ENCODE data around the gene RERG. TPM values are rescaled to one million over a fixed set of nuclear protein-coding genes. Genes with fewer than 3 reads are reported as not detected.

The RERG gene
- total and polyA plus RNA-seq, 2 donors (not counting 3 experiments of a cell fraction or from before 2014, with no cell fraction given) = not detected

DNA sequence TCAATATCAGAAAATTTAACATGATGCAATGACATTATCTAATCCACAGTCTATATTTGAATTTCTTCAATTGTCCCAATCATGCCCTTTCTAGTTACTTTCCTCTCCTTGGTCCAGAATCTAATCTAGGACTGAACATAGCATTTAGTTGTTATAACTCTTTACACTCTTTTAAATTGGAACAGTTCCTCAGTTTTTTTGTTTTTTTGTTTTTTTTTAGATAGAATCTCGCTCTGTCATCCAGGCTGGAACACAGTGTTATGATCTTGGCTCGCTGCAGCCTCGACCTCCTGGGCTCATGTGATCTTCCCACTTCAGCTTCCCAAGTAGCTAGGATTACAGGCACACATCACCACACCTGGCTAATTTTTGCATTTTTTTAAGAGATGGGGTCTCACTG lies 63.1 kb downstream of the RERG start:
- ChIA-PET POLR2A (no interaction called here), CTCF (interaction anchor here (2.1 kb wide), 1 partner anchor 63 kb away, joined by 12 read pairs; the partner anchor contains the start of gene RERG)
- H3K9ac ChIP-seq (replicated peaks; ENCODE audit: extremely low read depth, insufficient read depth, low read length) = no peak overlapping the region
- intact Hi-C loops (cut with micrococcal nuclease) = no loop called here
- no peak overlapping the region for H3K27ac ChIP-seq (ENCODE audit: insufficient read depth, low read depth, low read length)
- no peaks in the 10 kb centered on the region for H3K9me1 ChIP-seq (replicated peaks; ENCODE audit: control insufficient read depth, extremely low read depth, insufficient read depth, low read length)
- no peaks in the 10 kb centered on the region for H3K79me2 ChIP-seq (ENCODE audit: control insufficient read depth, insufficient read depth, low read length)
- H3K36me3 ChIP-seq (ENCODE audit: control insufficient read depth in 2 of 2, extremely low read depth in 1 of 2, insufficient read depth in 2 of 2, low read length in 2 of 2) = no peaks in the 10 kb centered on the region
- no peaks in the 10 kb centered on the region for H3K4me1 ChIP-seq (ENCODE audit: control insufficient read depth, extremely low read depth, insufficient read depth, low read length)
- FAIRE-seq = no peak
- H4K20me1 ChIP-seq (replicated peaks; ENCODE audit: control insufficient read depth, extremely low read depth, insufficient read depth, low read length) = no peaks in the 10 kb centered on the region
- dilution Hi-C loops (cut with MboI; ENCODE audit: extremely low pct_ligation_motif_present, low sequenced_read_pairs) = no loop called here
- DNase-seq (ENCODE audit: low read depth, low spot score) = no peak
- no peak overlapping the region for H2AFZ ChIP-seq (ENCODE audit: low read depth, low read length)
- no peak overlapping the region for H3K4me3 ChIP-seq (replicated peaks in 1 of 3; ENCODE audit: insufficient read depth in 1 of 3, low read depth in 1 of 3, low read length in 3 of 3)
- no peaks in the 10 kb centered on the region for H3K27me3 ChIP-seq (ENCODE audit: control insufficient read depth in 2 of 2, insufficient read depth in 2 of 2, low read length in 2 of 2)
- H3K9me3 ChIP-seq (replicated peaks; ENCODE audit: control insufficient read depth, insufficient read depth, low read length) = no peaks in the 10 kb centered on the region
- TF ChIP-seq EZH2 (IDR thresholded peaks at IDR 0.05; ENCODE audit: borderline replicate concordance, low read depth, low read length, severe bottlenecking) (no peak), POLR2A (IDR thresholded peaks at IDR 0.05; ENCODE audit: low read depth, low read length) (no peak)
- BruUV-seq (replicated peaks) = no TSS peak
- H3K4me2 ChIP-seq (ENCODE audit: insufficient read depth, low read length) = no peak overlapping the region

DNA sequence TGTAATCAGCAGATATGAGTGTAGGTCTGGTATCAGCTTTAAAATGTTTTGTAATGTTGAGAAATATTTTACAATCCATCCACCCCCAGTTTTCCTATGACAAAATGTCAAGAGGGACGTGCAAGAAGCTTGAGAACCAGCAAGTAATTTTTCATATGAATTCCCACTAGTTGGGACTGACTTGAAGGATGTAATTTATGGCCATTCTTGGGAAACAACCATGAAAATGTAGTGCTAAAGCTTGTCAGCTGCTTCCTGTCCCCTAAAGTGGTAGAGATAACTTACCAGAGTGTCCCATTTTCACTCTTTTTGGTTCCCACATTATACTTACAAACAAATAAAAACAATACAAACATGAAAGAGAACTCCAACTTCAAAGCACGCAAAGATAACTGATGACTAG lies 63.9 kb downstream of the RERG start:
- Histone ChIP-seq H3K4me3 (replicated peaks in 1 of 3; ENCODE audit: insufficient read depth in 1 of 3, low read depth in 1 of 3, low read length in 3 of 3) (no peak overlapping the region), H3K79me2 (ENCODE audit: control insufficient read depth, insufficient read depth, low read length) (no peaks in the 10 kb centered on the region), H3K27ac (ENCODE audit: insufficient read depth, low read depth, low read length) (no peak overlapping the region), H3K4me1 (ENCODE audit: control insufficient read depth, extremely low read depth, insufficient read depth, low read length) (no peaks in the 10 kb centered on the region), H3K9ac (replicated peaks; ENCODE audit: extremely low read depth, insufficient read depth, low read length) (no peak overlapping the region), H2AFZ (ENCODE audit: low read depth, low read length) (no peak overlapping the region), H3K4me2 (ENCODE audit: insufficient read depth, low read length) (no peak overlapping the region), H3K9me3 (replicated peaks; ENCODE audit: control insufficient read depth, insufficient read depth, low read length) (no peaks in the 10 kb centered on the region), H4K20me1 (replicated peaks; ENCODE audit: control insufficient read depth, extremely low read depth, insufficient read depth, low read length) (no peaks in the 10 kb centered on the region), H3K27me3 (ENCODE audit: control insufficient read depth in 2 of 2, insufficient read depth in 2 of 2, low read length in 2 of 2) (no peaks in the 10 kb centered on the region), H3K36me3 (ENCODE audit: control insufficient read depth in 2 of 2, extremely low read depth in 1 of 2, insufficient read depth in 2 of 2, low read length in 2 of 2) (no peaks in the 10 kb centered on the region), H3K9me1 (replicated peaks; ENCODE audit: control insufficient read depth, extremely low read depth, insufficient read depth, low read length) (no peaks in the 10 kb centered on the region)
- FAIRE-seq (no peak), DNase-seq (ENCODE audit: low read depth, low spot score) (no peak)
- dilution Hi-C loops (cut with MboI; ENCODE audit: extremely low pct_ligation_motif_present, low sequenced_read_pairs) = no loop called here
- ChIA-PET CTCF (interaction anchor here (0.6 to 2.1 kb wide), 3 partner anchors 9 to 64 kb away, joined by 3 to 12 read pairs (median 3); partner anchors contain the start of gene RERG), POLR2A (no interaction called here)
- TF ChIP-seq FOS (IDR thresholded peaks at IDR 0.05; ENCODE audit: borderline replicate concordance, insufficient read depth, low read length) (no peak), GATA2 (IDR thresholded peaks at IDR 0.05; ENCODE audit: insufficient read depth, insufficient read length, low read depth, low read length) (no peak), EZH2 (IDR thresholded peaks at IDR 0.05; ENCODE audit: borderline replicate concordance, low read depth, low read length, severe bottlenecking) (no peak), POLR2AphosphoS5 (IDR thresholded peaks at IDR 0.05; ENCODE audit: insufficient read depth, low read depth, low read length) (no peak), JUN (IDR thresholded peaks at IDR 0.05; ENCODE audit: borderline replicate concordance, insufficient read depth, insufficient read length, low read depth) (no peak), POLR2A (IDR thresholded peaks at IDR 0.05; ENCODE audit: low read depth, low read length) (no peak), MYC (IDR thresholded peaks at IDR 0.05; ENCODE audit: low read depth, low read length) (no peak)
- TF ChIP-seq, protein P1, sequence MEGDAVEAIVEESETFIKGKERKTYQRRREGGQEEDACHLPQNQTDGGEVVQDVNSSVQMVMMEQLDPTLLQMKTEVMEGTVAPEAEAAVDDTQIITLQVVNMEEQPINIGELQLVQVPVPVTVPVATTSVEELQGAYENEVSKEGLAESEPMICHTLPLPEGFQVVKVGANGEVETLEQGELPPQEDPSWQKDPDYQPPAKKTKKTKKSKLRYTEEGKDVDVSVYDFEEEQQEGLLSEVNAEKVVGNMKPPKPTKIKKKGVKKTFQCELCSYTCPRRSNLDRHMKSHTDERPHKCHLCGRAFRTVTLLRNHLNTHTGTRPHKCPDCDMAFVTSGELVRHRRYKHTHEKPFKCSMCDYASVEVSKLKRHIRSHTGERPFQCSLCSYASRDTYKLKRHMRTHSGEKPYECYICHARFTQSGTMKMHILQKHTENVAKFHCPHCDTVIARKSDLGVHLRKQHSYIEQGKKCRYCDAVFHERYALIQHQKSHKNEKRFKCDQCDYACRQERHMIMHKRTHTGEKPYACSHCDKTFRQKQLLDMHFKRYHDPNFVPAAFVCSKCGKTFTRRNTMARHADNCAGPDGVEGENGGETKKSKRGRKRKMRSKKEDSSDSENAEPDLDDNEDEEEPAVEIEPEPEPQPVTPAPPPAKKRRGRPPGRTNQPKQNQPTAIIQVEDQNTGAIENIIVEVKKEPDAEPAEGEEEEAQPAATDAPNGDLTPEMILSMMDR (IDR thresholded peaks at IDR 0.05; ENCODE audit: extremely low read depth in 1 of 2, insufficient read depth in 1 of 2, low read depth in 1 of 2, low read length in 2 of 2) = no peak
- TF ChIP-seq, protein P2, sequence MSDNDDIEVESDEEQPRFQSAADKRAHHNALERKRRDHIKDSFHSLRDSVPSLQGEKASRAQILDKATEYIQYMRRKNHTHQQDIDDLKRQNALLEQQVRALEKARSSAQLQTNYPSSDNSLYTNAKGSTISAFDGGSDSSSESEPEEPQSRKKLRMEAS (IDR thresholded peaks at IDR 0.05; ENCODE audit: insufficient read depth, insufficient read length) = no peak
- intact Hi-C loops (cut with micrococcal nuclease) = no loop called here
- no TSS peak for BruUV-seq (replicated peaks)
